ENCODE data around the gene MKKS.
"Not testable (repeated sequence)": the region's sequence is repeated elsewhere in the genome, so short reads cannot be mapped to it uniquely, and the experiment has no call there.

The MKKS gene

DNA sequence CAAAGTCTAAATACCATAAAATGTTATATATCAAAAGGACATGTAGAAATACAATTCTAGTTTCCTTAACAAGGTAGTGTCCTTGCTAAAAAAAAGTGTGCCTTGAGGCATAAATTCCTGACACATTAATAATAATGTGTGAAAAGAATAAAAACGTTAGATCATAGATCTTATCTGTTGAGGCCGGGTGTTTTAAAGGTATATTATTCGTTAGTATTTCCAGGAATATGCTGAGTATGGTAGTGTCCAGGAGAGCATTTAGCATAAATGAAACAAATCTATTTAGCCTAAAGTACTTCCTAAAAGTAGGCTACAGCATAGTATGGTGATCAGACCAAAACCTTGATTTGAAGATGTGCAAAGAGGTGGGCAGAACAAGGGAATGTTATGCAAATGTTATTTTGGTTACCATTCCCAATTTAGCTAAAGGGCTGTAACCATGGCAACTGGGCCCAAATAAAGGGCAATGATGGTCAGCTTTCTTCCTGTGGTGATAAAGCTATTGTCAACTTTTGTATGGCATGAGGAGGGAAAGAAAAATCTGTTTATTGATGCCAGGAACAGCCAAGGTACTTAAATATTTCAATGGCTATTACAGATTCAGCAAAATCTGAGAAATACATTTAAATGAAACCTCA is 18.9 kb downstream of the MKKS start:
- no peak for DNase-seq (ENCODE audit: low read depth in 1 of 2, low spot score in 1 of 2)

GRCh38 chr20:10412591-10413408 is 21.2 kb downstream of the MKKS start:
- no peak for DNase-seq (ENCODE audit: low read depth in 1 of 2, low spot score in 1 of 2)

DNA sequence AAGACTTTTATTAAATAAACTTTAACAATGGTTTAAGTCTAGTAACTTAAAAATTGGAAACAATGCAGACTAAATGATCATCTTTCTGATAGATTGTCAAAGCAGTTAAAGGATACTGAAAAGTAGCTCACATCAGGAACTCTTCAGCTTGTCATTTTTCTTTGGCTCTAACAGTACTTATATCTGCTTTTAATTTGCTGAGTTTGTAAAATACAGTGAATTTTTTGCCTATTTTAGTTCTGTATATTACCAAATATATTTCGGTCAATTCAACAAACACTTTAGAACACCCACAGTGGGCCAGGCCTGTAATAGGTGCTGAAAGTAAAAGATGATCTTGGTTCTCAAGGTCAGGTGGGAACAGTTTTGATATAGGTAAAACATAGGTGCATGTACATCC is 22.3 kb downstream of the MKKS start:
- DNase-seq (ENCODE audit: low read depth in 1 of 2, low spot score in 1 of 2) = no peak

- DNase-seq (ENCODE audit: low read depth in 1 of 2, low spot score in 1 of 2) = no peak
These were observed 25.8 kb downstream of the MKKS start for GRCh38 chr20:10408108-10408813.

DNA sequence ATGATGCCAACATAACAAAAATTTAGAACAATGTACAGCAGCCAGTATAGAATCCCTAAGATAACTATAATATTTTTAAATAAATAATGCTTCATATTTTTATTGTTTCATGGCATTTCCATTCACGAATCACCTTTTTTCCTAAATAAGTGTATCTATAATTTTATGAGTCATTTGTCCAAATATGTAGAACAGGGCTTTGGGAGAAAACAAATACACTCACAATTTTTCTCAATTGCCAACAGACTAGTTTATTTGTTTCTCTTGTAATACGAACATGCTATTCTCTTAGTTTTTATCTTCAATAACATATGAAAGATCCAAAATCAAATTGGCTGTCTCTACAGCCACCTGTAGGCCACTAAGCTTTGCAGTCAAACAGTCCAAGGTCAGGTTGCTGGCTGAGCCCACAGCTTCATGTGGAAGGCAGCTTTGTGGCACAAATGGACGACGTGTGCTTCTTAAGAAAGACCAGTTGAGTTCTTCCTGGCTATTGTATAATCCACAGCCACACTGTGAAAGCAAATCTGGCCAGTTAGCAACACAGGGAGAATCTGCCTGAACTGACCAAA is 29.0 kb downstream of the MKKS start:
- no peak for DNase-seq (ENCODE audit: low read depth in 1 of 2, low spot score in 1 of 2)

- DNase-seq (ENCODE audit: low read depth in 1 of 2, low spot score in 1 of 2) = no peak
These were observed 29.9 kb downstream of the MKKS start for GRCh38 chr20:10404023-10404628.

DNA sequence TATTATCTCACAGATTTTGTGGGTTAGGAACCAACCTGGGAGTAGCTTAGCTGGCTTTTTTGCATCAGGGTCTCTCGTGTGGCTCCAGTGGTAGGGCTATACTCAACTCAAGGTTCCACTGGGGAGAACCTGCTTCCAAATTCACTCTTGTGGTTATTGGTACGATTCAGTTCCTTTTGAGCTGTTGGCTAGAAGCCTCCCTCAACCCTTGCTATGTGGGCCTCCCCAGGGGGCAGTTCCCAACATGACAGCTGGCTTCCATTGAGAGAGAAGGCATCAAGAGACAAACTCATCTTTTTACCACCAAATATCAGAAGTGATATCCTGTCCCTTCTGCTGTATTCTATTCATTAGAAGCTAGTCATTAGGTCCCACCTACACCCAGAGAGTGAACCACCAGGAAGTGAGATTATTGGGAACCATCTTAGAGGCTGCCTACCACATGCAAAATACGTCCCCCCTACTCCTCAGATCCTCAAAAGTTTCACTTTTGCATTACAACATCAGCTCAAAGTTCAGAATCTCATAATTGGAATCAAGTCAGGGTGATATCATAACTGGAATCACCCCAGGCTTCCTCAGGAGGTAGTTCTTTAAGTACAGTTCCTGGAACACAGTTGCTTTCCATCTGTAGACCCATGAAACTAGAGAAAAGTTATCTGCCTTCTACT is 30.9 kb downstream of the MKKS start:
- no peak for DNase-seq (ENCODE audit: low read depth in 1 of 2, low spot score in 1 of 2)

DNA sequence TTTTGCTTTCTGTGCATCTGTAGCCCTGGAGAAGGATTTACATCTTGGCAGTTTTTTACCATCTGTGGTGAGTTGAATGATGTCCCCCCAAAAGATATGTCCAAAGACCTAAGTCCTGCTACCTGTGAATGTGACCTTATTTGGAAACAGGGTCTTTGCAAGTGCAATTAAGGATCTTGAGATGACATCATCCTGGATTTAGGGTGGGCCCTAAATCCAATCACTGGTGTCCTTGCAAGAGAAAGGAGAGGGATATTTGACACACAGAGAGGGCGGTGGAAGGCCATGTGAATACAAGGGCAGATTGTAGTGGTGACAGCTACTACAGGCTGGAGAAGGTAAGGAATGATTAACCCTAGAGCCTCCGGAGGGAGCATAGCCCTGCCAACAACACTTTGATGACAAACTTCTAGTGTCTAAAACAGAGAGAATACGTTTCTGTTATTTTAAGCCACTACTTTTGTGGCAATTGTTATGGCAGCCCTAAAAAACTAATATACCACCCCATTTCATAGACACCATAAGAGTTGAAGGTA is 35.1 kb downstream of the MKKS start:
- DNase-seq (ENCODE audit: low read depth in 1 of 2, low spot score in 1 of 2) = no peak

- DNase-seq (ENCODE audit: low read depth in 1 of 2, low spot score in 1 of 2) = not testable (repeated sequence)
These were observed 39.3 kb downstream of the MKKS start for GRCh38 chr20:10394752-10395151.

DNA sequence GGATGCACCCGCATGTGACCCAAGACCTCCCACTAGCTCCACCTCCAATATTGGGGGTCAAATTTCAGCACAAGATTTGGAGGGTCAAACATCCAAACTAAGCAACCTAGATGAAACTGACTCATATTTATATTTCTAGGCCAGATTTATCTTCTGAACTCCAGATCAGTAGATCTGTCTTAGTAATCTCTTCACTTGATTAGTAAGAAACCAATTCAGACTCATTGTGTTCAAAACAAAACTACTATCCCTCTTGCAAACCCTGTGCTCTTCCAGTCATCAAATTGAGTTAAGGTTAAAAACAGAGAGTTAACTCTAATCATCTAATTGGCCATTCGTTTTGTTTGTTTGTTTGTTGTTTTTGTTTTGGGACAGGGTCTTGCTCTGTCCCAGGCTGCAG is 43.3 kb downstream of the MKKS start:
- DNase-seq (ENCODE audit: low read depth in 1 of 2, low spot score in 1 of 2) = no peak

DNA sequence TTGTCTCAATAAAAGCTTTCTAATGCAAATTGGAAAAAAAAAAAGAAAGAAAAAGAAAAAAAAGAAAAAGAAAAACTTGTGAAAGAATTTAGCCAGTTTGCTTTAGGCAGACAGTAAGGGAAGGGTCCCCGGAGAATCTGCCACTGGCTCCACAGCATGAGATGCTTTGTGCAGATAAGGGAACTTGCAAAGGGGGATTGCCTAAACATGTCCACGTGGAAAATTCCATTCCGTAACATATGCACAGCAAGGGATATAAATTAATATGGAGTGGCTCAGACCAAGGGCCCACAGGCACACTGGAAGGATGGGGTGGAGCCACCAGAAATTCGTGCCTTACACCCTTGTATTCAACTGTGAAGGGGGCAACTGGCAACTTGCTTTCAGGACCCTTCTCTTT is 45.4 kb downstream of the MKKS start:
- DNase-seq (ENCODE audit: low read depth in 1 of 2, low spot score in 1 of 2) = no peak

DNA sequence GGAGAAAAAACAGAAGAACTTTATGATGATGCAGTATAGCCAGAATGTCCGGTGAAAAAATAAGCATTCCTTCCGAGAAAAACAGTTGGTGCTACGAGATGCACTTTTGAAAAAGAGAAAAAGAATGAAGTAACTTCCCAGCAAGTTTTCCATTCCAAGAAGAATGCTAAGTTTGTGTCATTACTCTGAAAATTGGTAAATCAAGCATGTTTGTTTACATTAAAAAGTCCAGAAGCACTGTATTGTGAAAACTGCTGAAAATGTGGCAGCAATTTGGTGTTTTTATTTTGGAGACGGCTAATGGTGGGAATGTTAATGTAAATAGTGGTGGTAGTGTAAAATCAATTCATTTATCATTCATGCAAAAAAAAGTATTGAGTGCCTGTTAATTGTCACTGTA is 46.3 kb downstream of the MKKS start:
- DNase-seq (ENCODE audit: low read depth in 1 of 2, low spot score in 1 of 2) = no peak

- DNase-seq (ENCODE audit: low read depth in 1 of 2, low spot score in 1 of 2) = no peak
These were observed 48.0 kb downstream of the MKKS start for GRCh38 chr20:10385850-10386544.

DNA sequence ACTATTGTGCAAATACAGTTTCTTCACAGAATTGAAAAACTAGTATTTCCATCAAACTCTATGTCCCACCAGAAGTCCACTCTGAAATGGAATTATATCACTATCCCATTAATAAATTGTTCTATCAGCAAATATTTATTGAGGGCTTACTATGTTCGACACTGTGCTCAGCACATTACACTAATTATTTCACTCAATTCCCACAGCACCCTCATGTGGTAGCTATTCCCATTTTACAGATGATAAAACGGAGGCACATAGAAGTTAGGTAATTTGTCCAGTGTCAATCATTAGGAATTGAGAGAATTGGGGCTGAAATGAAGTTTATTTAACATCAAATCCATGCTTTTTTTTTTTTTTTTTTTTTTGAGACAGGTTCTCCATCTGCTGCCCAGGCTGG is 52.5 kb downstream of the MKKS start:
- no peak for DNase-seq (ENCODE audit: low read depth in 1 of 2, low spot score in 1 of 2)

DNA sequence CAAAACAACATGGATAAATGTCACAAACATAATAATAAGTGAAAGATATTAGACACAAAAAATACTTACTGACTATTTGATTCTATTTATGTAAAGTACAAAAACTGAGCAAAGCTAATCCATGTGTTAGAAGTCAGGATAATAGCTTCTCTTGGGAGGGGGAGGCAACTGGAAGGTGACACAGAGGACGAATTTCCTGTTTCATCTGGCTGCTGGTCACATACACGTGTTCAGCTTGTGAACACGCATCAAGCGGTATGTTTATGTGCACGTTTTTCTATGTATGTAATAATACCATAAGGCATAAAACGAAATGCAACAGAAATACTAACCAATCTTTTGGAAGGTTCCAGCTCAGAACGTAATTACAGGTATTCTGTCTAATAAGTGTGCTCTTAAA is 54.3 kb downstream of the MKKS start:
- no peak for DNase-seq (ENCODE audit: low read depth in 1 of 2, low spot score in 1 of 2)

DNA sequence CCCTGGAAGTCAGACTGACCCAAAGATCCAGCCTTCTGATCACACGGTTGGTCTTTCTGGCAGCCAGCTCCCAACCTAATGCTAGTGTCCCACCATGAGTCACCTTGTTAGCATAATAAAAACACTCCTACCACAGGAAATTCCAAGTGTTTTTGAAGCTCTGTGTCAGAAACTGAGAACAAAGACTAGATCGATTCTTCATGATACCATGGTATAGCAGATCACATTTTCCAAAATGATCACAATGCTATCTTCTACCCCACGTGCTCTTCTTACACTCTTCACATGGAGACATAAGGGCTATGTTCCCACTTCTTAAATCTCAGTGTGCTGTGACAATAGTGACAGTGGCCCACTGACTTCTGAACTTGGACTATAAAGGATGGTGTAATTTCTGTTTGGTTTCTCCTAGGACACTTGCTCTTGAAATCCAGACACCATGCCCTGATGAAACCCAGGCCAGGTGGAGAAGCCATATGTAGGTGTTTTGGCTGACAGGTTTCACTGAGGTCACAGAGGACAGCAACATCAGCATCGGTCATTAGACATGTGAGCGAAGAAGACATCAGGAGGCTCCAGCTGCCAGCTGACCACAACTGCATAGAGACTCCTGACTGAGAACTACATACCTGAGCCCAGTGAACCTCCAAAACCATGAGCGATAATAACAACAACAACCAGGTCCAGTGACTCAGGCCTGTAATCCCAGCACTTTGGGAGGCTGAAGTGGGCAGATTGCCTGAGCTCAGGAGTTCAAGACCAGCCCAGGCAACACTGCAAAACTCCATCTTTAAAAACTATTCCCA is 57.5 kb downstream of the MKKS start:
- DNase-seq (ENCODE audit: low read depth in 1 of 2, low spot score in 1 of 2) = no peak

GRCh38 chr20:10375191-10375590 is 58.8 kb downstream of the MKKS start:
- DNase-seq (ENCODE audit: low read depth in 1 of 2, low spot score in 1 of 2) = no peak

DNA sequence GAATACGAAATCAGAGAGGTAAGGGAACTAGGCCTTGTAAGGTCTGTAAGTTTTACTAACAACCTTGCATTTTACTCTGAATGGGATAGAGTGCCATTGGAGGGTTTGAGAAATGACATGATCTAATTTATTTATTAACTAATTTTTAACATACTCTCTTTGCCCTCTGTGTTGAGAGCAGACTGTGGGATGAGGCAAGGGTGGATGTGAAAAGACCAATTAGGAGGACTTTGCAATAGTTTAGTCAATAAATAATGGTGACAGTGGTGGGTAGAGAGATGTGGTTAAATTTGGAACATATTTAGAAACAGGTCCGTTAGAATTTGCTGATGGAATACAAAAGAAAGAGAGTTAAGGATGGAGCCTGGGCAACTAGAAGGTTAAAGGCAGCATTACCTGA is 60.0 kb downstream of the MKKS start:
- DNase-seq (ENCODE audit: low read depth in 1 of 2, low spot score in 1 of 2) = no peak

GRCh38 chr20:10371467-10371866 is 62.6 kb downstream of the MKKS start:
- DNase-seq (ENCODE audit: low read depth in 1 of 2, low spot score in 1 of 2) = no peak
